ENCODE data around the gene MAP3K8. TPM values are rescaled to one million over a fixed set of nuclear protein-coding genes. Genes with fewer than 3 reads are reported as not detected.
A peak's percentile ranks its signal among the peaks of the same experiment; 100 is the strongest.

The MAP3K8 gene
- total and polyA plus RNA-seq, 9 of the 15 experiments (the other 6 are each of a cell fraction or from before 2014, with no cell fraction given) = 6.9 to 23.6 (median 13.6) TPM

GRCh38 chr10:30437031-30437841 is 3.3 kb downstream of the MAP3K8 start (continued):
- TF ChIP-seq, protein P1, sequence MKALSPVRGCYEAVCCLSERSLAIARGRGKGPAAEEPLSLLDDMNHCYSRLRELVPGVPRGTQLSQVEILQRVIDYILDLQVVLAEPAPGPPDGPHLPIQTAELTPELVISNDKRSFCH (CRISPR knock-in tag; IDR thresholded peaks at IDR 0.05) = no peak
- TF ChIP-seq, protein P1 (tag; IDR thresholded peaks at IDR 0.05) = peak; percentile 85
- TF ChIP-seq ELK3 (CRISPR knock-in tag; IDR thresholded peaks at IDR 0.05) (no peak), SFPQ (IDR thresholded peaks at IDR 0.05; ENCODE audit: low read depth, low read length) (no peak), SIX5 (IDR thresholded peaks at IDR 0.05; ENCODE audit: borderline replicate concordance in 1 of 2, insufficient read depth in 1 of 2, low read depth in 1 of 2, low read length in 2 of 2) (no peak), ZNF639 (CRISPR knock-in tag; conservative IDR thresholded peaks at IDR 0.05 in 1 of 2, IDR thresholded peaks at IDR 0.05 in 1 of 2) (peak in 1 of 2 experiments; percentile 82; a peak in 2 of 4 replicates), SUPT5H (IDR thresholded peaks at IDR 0.05) (0 out of 2 replicates have a peak, but pooled peaks have one; percentile 22), TEAD2 (tag; IDR thresholded peaks at IDR 0.05) (peak; percentile 16; the same call in 1 of the 2 replicates), ZBTB43 (CRISPR knock-in tag; IDR thresholded peaks at IDR 0.05) (no peak), ZNF76 (CRISPR knock-in tag; IDR thresholded peaks at IDR 0.05; ENCODE audit: borderline replicate concordance) (no peak), ZNF592 (IDR thresholded peaks at IDR 0.05) (peak; percentile 85)
- TF ChIP-seq, protein P2, sequence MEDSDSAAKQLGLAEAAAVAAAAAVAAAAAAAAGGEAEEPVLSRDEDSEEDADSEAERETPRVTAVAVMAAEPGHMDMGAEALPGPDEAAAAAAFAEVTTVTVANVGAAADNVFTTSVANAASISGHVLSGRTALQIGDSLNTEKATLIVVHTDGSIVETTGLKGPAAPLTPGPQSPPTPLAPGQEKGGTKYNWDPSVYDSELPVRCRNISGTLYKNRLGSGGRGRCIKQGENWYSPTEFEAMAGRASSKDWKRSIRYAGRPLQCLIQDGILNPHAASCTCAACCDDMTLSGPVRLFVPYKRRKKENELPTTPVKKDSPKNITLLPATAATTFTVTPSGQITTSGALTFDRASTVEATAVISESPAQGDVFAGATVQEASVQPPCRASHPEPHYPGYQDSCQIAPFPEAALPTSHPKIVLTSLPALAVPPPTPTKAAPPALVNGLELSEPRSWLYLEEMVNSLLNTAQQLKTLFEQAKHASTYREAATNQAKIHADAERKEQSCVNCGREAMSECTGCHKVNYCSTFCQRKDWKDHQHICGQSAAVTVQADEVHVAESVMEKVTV (CRISPR knock-in tag; IDR thresholded peaks at IDR 0.05) = no peak
